HG03442 (cell line): Measurements from ENCODE around the gene FAM167B.
A peak's percentile ranks its signal among the peaks of the same experiment; 100 is the strongest.
"Not testable (repeated sequence)": the region's sequence is repeated elsewhere in the genome, so short reads cannot be mapped to it uniquely, and the experiment has no call there.

ENCODE experiments used
- ATAC-seq: cut with Tn5 transposase; IDR thresholded peaks from one replicate; pipeline ENCODE4 v1.9.1; 2021; ENCODE audit warnings: mild to moderate bottlenecking, moderate library complexity; ENCODE audit not compliant: unreplicated experiment

The FAM167B gene

DNA sequence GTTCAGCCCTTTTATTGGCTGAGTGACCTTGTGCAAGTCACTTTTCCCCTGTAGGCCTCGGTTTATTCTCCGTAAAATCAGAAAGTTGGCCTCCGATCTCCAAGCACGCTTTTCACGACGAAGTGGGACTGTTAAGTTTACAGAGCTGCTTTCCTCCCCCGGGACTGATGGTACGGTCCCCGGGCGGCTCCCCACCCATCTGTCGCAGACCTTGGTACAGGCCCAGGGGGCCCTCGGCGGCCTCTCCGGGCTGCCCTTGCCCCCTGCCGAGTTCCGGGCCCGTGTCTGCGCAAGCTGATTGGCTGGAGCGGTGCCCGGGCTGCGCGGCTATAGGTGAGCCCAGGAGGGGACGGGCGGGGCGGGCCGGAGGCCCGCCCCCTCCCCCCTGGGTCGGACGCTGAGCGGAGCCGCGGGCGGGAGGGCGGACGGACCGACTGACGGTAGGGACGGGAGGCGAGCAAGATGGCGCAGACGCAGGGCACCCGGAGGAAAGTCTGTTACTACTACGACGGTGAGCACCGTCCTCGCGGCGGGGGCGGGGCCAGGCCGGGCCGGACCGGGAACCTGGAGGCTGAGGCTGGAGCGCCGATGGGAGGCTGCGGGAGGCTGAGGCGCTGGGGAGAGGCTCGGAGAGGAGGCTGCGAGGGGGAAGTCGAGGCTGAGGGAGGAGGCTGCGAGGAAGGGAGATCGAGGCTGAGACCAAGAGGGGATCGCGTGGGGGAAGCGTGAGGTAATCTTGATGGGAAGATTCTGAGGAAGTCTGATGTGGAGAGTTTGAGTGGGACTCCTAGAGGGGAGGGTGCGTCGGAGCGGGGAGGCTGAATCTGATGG, 44.9 kb downstream of the FAM167B start, which contains the start of gene HDAC1:
HDAC1 (plus strand) TSS at position 376 of the 831 bp plus-strand sequence; CDS start at position 463, 87 bp downstream.
- peak; percentile 95 for ATAC-seq

DNA sequence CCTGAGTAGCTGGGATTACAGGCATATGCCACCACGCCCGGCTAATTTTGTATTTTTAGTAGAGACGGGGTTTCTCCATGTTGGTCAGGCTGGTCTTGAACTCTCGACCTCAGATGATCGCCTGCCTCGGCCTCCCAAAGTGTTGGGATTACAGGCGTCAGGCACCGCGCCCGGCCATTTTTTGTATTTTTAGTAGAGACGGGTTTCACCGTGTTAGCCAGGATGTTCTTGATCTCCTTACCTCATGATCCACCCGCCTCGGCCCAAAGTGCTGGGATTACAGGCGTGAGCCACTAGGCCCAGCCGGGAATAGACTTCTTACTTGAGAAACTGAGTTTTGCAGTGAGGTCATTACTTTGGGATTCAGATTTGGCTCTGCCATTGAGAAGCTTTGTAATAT, 51.2 kb downstream of the FAM167B start:
- ATAC-seq, result not testable (repeated sequence)
